Activated CD8-positive, alpha-beta T cell treated with anti-CD3 and anti-CD28 coated beads for 36 hours (primary cell): ENCODE results near the gene CAMSAP3. TPM values are rescaled to one million over a fixed set of nuclear protein-coding genes. Genes with fewer than 3 reads are reported as not detected.

Experiments used
- ATAC-seq: fragments of 200-7000 bp; cut with Tn5 transposase; one replicate; pipeline ENCODE4 v1.10.0; 2021; ENCODE audit warnings: mild to moderate bottlenecking, moderate library complexity
- CTCF ChIA-PET: fragments of 350-600 bp; sonication (Branson Sonifier 250); formaldehyde crosslinking; loops from one replicate; lab custom pipeline; 2021; ENCODE audit warnings: antibody characterized with exemption; lab: Charles Lee
- POLR2A ChIA-PET: fragments of 350-600 bp; sonication (Branson Sonifier 250); formaldehyde crosslinking; loops from one replicate; lab custom pipeline; 2021; ENCODE audit warnings: antibody characterized with exemption; lab: Charles Lee
- DNase-seq: peaks from one replicate; pipeline ENCODE4 v3.0.0-alpha.2; 2020
- H3K27ac Mint-ChIP-seq: one replicate; pipeline ENCODE4 v1.8.0; 2021; ENCODE audit warnings: mild to moderate bottlenecking, mixed read lengths
- H3K27me3 Mint-ChIP-seq: one replicate; pipeline ENCODE4 v1.8.0; 2021; ENCODE audit warnings: mixed read lengths
- H3K36me3 Mint-ChIP-seq: one replicate; pipeline ENCODE4 v1.8.0; 2021; ENCODE audit warnings: low read depth, mixed read lengths
- H3K4me1 Mint-ChIP-seq: one replicate; pipeline ENCODE4 v1.8.0; 2021; ENCODE audit warnings: low read depth, mixed read lengths
- H3K4me3 Mint-ChIP-seq: one replicate; pipeline ENCODE4 v1.8.0; 2021; ENCODE audit warnings: mild to moderate bottlenecking, moderate library complexity, mixed read lengths
- H3K9me3 Mint-ChIP-seq: one replicate; pipeline ENCODE4 v1.8.0; 2021; ENCODE audit warnings: mixed read lengths
- intact Hi-C: fragments of 100-400 bp; cut with micrococcal nuclease; formaldehyde crosslinking; loops from one replicate; pipeline ENCODE4 v1.10.0; 2022
- total RNA-seq, 2 experiments: library from RNA; stranded (reverse); gene quantifications; one replicate each; pipeline ENCODE4 v1.2.3, GENCODE V29; 2021
- TF ChIP-seq, protein P1 (sequence below): fragments of 200-600 bp; IDR thresholded peaks from one replicate; pipeline ENCODE4 v1.8.0; 2022; ENCODE audit warnings: antibody characterized with exemption, mild to moderate bottlenecking

The CAMSAP3 gene
- total RNA-seq, 2 experiments from 2014 or later = 0.25 to 0.63 TPM

DNA sequence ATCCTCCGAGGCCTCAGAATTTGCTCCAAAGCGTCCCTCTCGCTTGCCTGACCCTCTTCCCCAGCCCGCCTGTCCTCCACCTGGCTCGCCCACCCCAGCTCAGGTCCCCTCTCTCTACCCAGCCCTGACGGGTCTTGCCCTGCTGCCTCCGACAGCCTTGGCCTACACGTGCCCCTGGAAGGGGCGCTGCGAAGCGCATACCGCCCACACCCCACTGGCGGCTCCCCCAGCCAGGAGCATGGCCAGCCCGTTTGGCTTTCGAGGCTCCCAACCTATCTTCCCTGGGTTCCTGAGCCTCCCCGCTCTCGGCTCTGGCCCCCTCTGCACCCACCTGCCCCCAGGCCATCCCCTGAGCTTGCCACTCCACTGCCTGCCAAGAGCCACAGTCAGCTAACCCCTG is 29.1 kb downstream of the CAMSAP3 start:
- ChIA-PET POLR2A (no interaction called here), CTCF (interaction anchor here (1.8 kb wide), 1 partner anchor 56 kb away, joined by 4 read pairs; the partner anchor contains the start of gene TRAPPC5)
- intact Hi-C loops = no loop called here
- no peak for ATAC-seq
- Mint-ChIP-seq H3K36me3 (peaks cover 15% of the 10 kb centered on the region), H3K27me3 (no peaks in the 10 kb centered on the region), H3K27ac (no peak overlapping the region), H3K4me1 (peaks cover 21% of the 10 kb centered on the region), H3K9me3 (no peaks in the 10 kb centered on the region), H3K4me3 (no peak overlapping the region)
- TF ChIP-seq, protein P1, sequence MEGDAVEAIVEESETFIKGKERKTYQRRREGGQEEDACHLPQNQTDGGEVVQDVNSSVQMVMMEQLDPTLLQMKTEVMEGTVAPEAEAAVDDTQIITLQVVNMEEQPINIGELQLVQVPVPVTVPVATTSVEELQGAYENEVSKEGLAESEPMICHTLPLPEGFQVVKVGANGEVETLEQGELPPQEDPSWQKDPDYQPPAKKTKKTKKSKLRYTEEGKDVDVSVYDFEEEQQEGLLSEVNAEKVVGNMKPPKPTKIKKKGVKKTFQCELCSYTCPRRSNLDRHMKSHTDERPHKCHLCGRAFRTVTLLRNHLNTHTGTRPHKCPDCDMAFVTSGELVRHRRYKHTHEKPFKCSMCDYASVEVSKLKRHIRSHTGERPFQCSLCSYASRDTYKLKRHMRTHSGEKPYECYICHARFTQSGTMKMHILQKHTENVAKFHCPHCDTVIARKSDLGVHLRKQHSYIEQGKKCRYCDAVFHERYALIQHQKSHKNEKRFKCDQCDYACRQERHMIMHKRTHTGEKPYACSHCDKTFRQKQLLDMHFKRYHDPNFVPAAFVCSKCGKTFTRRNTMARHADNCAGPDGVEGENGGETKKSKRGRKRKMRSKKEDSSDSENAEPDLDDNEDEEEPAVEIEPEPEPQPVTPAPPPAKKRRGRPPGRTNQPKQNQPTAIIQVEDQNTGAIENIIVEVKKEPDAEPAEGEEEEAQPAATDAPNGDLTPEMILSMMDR = no peak
- DNase-seq = no peak

DNA sequence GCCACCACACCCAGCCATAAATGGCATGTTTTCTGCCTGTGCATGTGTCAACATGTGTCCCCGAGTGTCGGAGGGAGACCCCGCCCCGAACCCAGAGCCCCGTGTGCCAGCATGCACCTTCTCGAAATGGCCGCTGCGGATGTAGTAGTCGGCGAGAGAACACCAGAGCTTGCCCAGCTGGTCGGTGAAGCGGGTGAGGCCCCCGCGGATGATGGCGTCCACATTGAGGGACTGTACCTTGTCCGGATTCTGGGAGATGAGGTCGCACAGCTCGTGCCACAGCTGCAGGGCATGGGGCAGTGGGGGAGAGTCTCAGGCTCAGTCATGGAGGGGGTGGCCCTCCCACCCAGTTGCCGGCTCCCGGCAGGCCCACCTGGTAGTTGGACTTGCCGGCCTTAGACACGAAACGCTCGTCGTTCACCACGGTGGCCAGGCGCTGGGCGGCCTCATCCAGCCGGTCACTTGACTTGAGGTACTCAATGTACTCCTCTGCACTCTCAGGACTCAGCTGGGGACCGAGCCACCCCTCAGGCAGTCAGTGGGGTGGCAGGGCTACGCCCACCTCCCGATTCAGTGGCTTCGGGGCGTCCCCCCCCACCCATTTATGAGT is 30.2 kb downstream of the CAMSAP3 start:
- Mint-ChIP-seq H3K4me3 (no peak overlapping the region), H3K9me3 (no peaks in the 10 kb centered on the region), H3K36me3 (peaks cover 13% of the 10 kb centered on the region), H3K27ac (no peak overlapping the region), H3K4me1 (peaks cover 29% of the 10 kb centered on the region), H3K27me3 (no peaks in the 10 kb centered on the region)
- ChIA-PET CTCF (interaction anchor here (1.5 kb wide), 1 partner anchor 58 kb away, joined by 5 read pairs; no protein-coding TSS in a partner anchor), POLR2A (interaction anchor here (0.6 to 1.5 kb wide), 3 partner anchors 17 to 156 kb away, joined by 3 read pairs; no protein-coding TSS in a partner anchor)
- TF ChIP-seq, protein P1 = no peak
- no peak for ATAC-seq
- DNase-seq = no peak
- intact Hi-C loops = no loop called here

DNA sequence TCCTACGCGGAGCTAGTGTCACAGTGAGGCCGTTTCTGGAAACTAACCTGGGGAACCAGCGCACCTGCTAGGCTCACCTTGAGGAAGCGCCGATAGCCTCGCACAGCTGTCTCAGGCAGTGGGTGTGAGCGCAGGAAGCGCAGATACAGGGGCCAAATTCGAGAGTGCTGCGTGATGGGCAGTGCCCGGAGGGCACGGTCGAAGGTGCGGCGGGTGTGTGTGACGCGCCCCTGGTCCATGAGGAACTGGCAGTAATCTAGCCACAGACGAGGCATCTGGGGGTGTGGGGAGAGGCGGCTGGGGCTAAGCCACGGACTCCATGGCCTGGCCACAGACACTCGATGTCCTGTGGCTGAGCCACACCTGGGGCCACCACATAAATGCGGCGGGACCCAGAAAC is 31.5 kb downstream of the CAMSAP3 start:
- H3K36me3 Mint-ChIP-seq = peaks cover 13% of the 10 kb centered on the region
- ChIA-PET CTCF (interaction anchor here (0.7 to 1.5 kb wide), 2 partner anchors 53 to 59 kb away, joined by 3 to 5 read pairs; partner anchors contain the start of gene TRAPPC5), POLR2A (interaction anchor here (0.6 to 0.8 kb wide), 2 partner anchors 10 to 105 kb away, joined by 3 read pairs; partner anchors contain the start of gene MCOLN1)
- no peaks in the 10 kb centered on the region for H3K9me3 Mint-ChIP-seq
- TF ChIP-seq, protein P1 = no peak
- H3K27me3 Mint-ChIP-seq = no peaks in the 10 kb centered on the region
- intact Hi-C loops = no loop called here
- peak overlapping the region; percentile 83 for H3K4me3 Mint-ChIP-seq
- no peak overlapping the region for H3K27ac Mint-ChIP-seq
- DNase-seq (no peak), ATAC-seq (no peak)
- H3K4me1 Mint-ChIP-seq = peaks cover 31% of the 10 kb centered on the region

DNA sequence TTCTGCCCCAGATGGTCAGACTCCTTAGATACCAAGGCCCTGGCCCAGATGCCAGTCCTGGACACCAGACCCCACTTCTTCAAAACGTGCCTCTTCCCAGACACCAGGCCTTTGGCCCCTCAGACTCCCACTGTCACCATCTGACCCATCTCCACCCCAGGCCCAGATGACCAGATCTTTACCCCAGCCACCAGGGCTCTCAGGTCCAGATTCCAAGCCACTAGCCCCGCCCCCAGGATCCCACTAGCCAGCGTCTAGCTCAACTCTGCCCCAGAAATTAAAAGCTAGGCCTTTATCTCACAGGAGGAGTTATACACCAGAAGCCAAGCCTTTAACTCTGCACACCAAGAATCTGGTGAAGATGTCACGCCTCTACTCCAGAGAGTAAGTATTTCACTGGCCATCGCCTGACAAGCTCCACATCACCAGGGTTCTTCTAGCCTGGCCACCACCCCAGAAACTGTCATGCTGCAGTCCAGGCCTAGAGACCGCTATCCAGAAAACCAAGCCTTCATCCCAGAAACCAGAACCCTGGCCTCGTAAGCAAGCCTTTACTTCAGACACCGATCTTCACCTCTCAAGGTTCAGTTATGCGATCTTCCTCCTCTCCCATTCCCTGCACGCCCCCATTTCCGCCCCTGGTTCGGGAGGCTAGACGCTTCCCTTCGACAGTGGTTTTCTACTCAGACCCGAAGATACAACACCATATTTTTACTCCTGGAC is 33.1 kb downstream of the CAMSAP3 start:
- Mint-ChIP-seq H3K27ac (peak overlapping the region; percentile 93), H3K36me3 (peaks cover 4% of the 10 kb centered on the region)

More for the DNA sequence above, 33.1 kb downstream of the CAMSAP3 start:
- no peaks in the 10 kb centered on the region for H3K27me3 Mint-ChIP-seq
- peaks cover 31% of the 10 kb centered on the region for H3K4me1 Mint-ChIP-seq
- DNase-seq (no peak), ATAC-seq (no peak)
- no peaks in the 10 kb centered on the region for H3K9me3 Mint-ChIP-seq
- peak overlapping the region; percentile 83 for H3K4me3 Mint-ChIP-seq
- ChIA-PET CTCF (interaction anchor here (1.1 to 4.0 kb wide), 5 partner anchors 10 to 62 kb away, joined by 4 to 18 read pairs (median 4); partner anchors contain the start of gene TRAPPC5), POLR2A (interaction anchor here (0.6 to 2.0 kb wide), 9 partner anchors 9 to 241 kb away, joined by 3 to 10 read pairs (median 4); partner anchors contain the start of genes PNPLA6, STXBP2 and TRAPPC5)
- TF ChIP-seq, protein P1 = no peak
- intact Hi-C loops = no loop called here
